ENCODE data around the gene HOXA4. TPM values are rescaled to one million over a fixed set of nuclear protein-coding genes. Genes with fewer than 3 reads are reported as not detected.

Gene HOXA4
- total RNA-seq, 1 experiment from 2014 or later = not detected

DNA sequence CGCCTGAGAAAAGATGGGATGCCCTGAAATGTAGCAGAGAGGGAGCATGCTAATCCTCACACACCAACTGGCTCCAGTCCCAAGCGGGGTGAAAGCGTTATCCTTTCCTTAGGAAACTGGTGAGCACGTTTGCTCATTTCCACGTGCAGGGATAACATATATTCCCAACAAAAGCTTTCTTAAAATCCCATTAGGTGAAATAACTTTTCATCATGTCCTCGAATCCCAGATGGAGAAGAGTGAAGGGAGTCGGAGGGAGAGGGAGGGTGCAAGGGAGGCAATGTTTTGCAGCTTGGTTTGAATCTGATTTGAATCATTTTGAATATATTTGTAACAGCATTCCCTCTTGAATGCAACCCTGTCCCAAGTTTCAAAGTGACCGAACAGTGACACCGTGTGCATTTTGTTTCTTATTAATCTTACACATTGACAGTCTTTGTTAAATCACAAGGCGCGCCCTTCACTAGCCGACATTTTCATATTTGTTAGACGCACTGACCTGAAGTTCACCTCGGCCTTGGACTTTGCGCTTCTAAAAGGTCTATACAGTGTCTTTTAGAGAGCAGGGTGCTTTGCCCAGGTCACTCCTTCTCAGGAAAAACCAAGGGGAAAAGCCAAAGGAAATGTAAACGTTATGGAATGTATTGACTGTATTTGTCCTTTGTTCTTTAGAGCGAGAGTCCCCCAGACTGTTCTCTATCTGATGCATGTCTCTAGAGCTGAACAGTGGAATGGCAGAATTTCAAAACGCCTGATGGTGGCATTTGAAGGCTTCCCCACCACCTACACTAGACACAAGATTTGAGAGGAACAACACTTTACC lies 3.1 kb upstream of the HOXA4 start:
- Histone ChIP-seq H3K4me1 (ENCODE audit: low read length) (no peaks in the 10 kb centered on the region), H3K9me3 (ENCODE audit: low read length) (no peaks in the 10 kb centered on the region), H3K27ac (ENCODE audit: low read length) (no peak overlapping the region), H3K4me2 (ENCODE audit: low read depth, low read length, poor library complexity, severe bottlenecking) (no peak overlapping the region), H4K20me1 (ENCODE audit: insufficient read depth, low read depth, low read length) (no peaks in the 10 kb centered on the region), H2AFZ (ENCODE audit: low read length) (no peak overlapping the region), H3K79me2 (ENCODE audit: low read length) (peaks cover 21% of the 10 kb centered on the region; the same call in 1 of the 2 replicates), H3K4me3 (ENCODE audit: low read length) (no peak overlapping the region), H3K9ac (ENCODE audit: low read length) (no peak overlapping the region), H3K9me2 (replicated peaks; ENCODE audit: insufficient read depth, low read length) (no peaks in the 10 kb centered on the region), H3K36me3 (ENCODE audit: insufficient read depth, low read length) (peaks cover 10% of the 10 kb centered on the region; the same call in 1 of the 2 replicates), H3K27me3 (ENCODE audit: low read length) (no peaks in the 10 kb centered on the region)
- no peak for DNase-seq

DNA sequence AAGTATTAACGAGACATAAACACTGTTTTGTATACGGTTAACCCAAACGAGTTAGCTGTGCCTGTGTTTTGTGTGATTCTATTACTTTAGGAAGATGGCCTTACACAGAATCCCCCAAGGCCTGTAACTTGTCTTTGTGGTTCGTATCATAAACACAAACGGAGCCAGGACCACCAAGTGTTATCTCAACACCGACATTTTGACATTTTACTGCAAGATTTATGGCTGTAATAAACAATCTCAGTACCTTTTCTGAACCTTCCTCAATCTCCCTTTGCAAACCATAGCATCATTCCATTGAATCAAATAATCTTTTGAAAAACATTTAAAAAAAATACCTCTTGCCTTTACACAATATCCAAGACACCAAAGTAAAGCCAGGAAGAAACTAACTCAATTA lies 2.4 kb upstream of the HOXA4 start:
- H3K9me2 ChIP-seq (replicated peaks; ENCODE audit: insufficient read depth, low read length) = no peaks in the 10 kb centered on the region
- H3K4me2 ChIP-seq (ENCODE audit: low read depth, low read length, poor library complexity, severe bottlenecking) = no peak overlapping the region
- H3K27ac ChIP-seq (ENCODE audit: low read length) = no peak overlapping the region
- no peaks in the 10 kb centered on the region for H3K27me3 ChIP-seq (ENCODE audit: low read length)
- no peaks in the 10 kb centered on the region for H4K20me1 ChIP-seq (ENCODE audit: insufficient read depth, low read depth, low read length)
- H3K9me3 ChIP-seq (ENCODE audit: low read length) = no peaks in the 10 kb centered on the region
- no peak overlapping the region for H3K4me3 ChIP-seq (ENCODE audit: low read length)
- no peak overlapping the region for H2AFZ ChIP-seq (ENCODE audit: low read length)
- H3K4me1 ChIP-seq (ENCODE audit: low read length) = peaks cover 3% of the 10 kb centered on the region
- no peak overlapping the region for H3K9ac ChIP-seq (ENCODE audit: low read length)
- H3K79me2 ChIP-seq (ENCODE audit: low read length) = peaks cover 21% of the 10 kb centered on the region; the same call in 1 of the 2 replicates
- peaks cover 4% of the 10 kb centered on the region; the same call in 1 of the 2 replicates for H3K36me3 ChIP-seq (ENCODE audit: insufficient read depth, low read length)
- DNase-seq = no peak

GRCh38 chr7:27132214-27132613 lies 1.7 kb upstream of the HOXA4 start:
- H2AFZ ChIP-seq (ENCODE audit: low read length) = no peak overlapping the region
- H3K79me2 ChIP-seq (ENCODE audit: low read length) = peaks cover 19% of the 10 kb centered on the region; the same call in 1 of the 2 replicates
- no peaks in the 10 kb centered on the region for H3K36me3 ChIP-seq (ENCODE audit: insufficient read depth, low read length)
- no peaks in the 10 kb centered on the region for H3K9me3 ChIP-seq (ENCODE audit: low read length)
- peaks cover 9% of the 10 kb centered on the region for H3K4me1 ChIP-seq (ENCODE audit: low read length)
- no peak overlapping the region for H3K4me2 ChIP-seq (ENCODE audit: low read depth, low read length, poor library complexity, severe bottlenecking)
- no peak overlapping the region for H3K27ac ChIP-seq (ENCODE audit: low read length)
- no peaks in the 10 kb centered on the region for H3K27me3 ChIP-seq (ENCODE audit: low read length)
- H3K4me3 ChIP-seq (ENCODE audit: low read length) = no peak overlapping the region
- no peaks in the 10 kb centered on the region for H4K20me1 ChIP-seq (ENCODE audit: insufficient read depth, low read depth, low read length)
- no peaks in the 10 kb centered on the region for H3K9me2 ChIP-seq (replicated peaks; ENCODE audit: insufficient read depth, low read length)
- no peak overlapping the region for H3K9ac ChIP-seq (ENCODE audit: low read length)
- no peak for DNase-seq

DNA sequence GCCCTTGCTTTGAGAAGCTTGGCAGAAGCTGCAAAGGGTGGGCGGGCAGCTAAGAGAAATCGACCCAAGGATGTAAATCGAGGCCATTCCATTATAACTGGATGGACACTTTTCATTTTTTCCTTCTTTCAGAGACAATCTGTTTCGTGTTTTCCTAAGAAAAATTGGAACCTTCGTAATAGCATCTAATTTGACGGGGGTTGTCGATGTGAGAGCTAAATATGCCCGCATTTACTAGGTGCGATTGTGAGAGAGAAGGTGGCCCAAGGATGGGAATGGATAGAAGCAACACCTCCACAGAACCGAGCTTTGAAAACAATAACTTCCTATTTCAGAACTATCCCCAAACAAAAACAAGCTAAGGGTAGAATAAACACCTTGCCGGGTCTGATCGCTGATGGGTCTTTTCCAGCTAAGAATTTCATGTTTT lies 848 bp upstream of the HOXA4 start:
- no peak overlapping the region for H3K27ac ChIP-seq (ENCODE audit: low read length)
- no peak overlapping the region for H3K9ac ChIP-seq (ENCODE audit: low read length)
- peaks cover 9% of the 10 kb centered on the region for H3K4me1 ChIP-seq (ENCODE audit: low read length)
- H4K20me1 ChIP-seq (ENCODE audit: insufficient read depth, low read depth, low read length) = no peaks in the 10 kb centered on the region
- no peak for DNase-seq
- H3K4me2 ChIP-seq (ENCODE audit: low read depth, low read length, poor library complexity, severe bottlenecking) = no peak overlapping the region
- no peaks in the 10 kb centered on the region for H3K27me3 ChIP-seq (ENCODE audit: low read length)
- H3K4me3 ChIP-seq (ENCODE audit: low read length) = no peak overlapping the region
- H2AFZ ChIP-seq (ENCODE audit: low read length) = no peak overlapping the region
- no peaks in the 10 kb centered on the region for H3K36me3 ChIP-seq (ENCODE audit: insufficient read depth, low read length)
- no peaks in the 10 kb centered on the region for H3K9me3 ChIP-seq (ENCODE audit: low read length)
- no peaks in the 10 kb centered on the region for H3K9me2 ChIP-seq (replicated peaks; ENCODE audit: insufficient read depth, low read length)
- peaks cover 19% of the 10 kb centered on the region; the same call in 1 of the 2 replicates for H3K79me2 ChIP-seq (ENCODE audit: low read length)

- H3K27me3 ChIP-seq (ENCODE audit: low read length) = no peaks in the 10 kb centered on the region
- peaks cover 9% of the 10 kb centered on the region for H3K4me1 ChIP-seq (ENCODE audit: low read length)
- no peak overlapping the region for H3K4me2 ChIP-seq (ENCODE audit: low read depth, low read length, poor library complexity, severe bottlenecking)
- peaks cover 18% of the 10 kb centered on the region; the same call in 1 of the 2 replicates for H3K79me2 ChIP-seq (ENCODE audit: low read length)
- H4K20me1 ChIP-seq (ENCODE audit: insufficient read depth, low read depth, low read length) = no peaks in the 10 kb centered on the region
- no peak overlapping the region for H3K27ac ChIP-seq (ENCODE audit: low read length)
- DNase-seq = no peak
- no peak overlapping the region for H3K4me3 ChIP-seq (ENCODE audit: low read length)
- H3K9me2 ChIP-seq (replicated peaks; ENCODE audit: insufficient read depth, low read length) = no peaks in the 10 kb centered on the region
- no peaks in the 10 kb centered on the region for H3K36me3 ChIP-seq (ENCODE audit: insufficient read depth, low read length)
- H2AFZ ChIP-seq (ENCODE audit: low read length) = no peak overlapping the region
- no peak overlapping the region for H3K9ac ChIP-seq (ENCODE audit: low read length)
- no peaks in the 10 kb centered on the region for H3K9me3 ChIP-seq (ENCODE audit: low read length)
Measured at GRCh38 chr7:27129729-27130539, 623 bp downstream of the HOXA4 start.

DNA sequence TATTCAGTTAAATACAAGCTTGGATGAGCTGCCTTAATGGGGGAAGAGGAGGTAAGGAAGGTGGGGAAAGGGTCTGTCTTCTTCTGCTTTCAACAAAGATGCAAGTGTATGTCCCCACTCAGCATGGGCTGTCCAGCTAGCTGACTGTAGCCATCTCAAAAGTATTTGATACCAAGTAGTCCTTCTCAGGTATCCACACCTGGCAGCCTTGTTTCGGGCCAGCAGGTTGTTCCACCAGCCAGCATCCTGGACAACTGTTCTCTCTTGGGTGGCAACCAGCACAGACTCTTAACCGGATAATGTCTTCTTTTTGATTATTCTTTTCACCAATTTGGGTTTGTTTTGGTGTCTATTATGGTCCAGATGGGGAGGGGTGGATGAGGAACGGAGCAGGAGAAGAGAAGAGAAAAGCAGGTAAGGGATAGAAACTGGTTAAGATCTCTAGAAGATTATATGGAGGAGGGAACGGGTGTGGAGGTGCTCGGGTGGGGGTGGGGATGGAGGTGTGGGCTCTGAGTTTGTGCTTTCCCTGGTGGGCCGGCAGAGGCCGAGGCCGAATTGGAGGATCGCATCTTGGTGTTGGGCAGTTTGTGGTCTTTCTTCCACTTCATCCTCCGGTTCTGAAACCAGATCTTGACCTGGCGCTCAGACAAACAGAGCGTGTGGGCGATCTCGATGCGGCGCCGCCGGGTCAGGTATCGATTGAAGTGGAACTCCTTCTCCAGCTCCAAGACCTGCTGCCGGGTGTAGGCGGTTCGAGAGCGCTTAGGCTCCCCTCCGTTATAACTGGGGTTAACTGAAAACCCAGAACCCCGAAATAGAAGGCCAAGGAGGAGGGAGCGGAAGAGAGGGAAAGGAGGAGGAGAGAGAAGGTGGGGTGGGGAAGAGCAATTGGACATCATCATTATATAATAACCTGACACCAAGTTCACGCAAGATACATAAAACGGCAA lies 1.5 kb downstream of the HOXA4 start:
- H3K27ac ChIP-seq (ENCODE audit: low read length) = no peak overlapping the region
- DNase-seq = no peak
- no peaks in the 10 kb centered on the region for H3K27me3 ChIP-seq (ENCODE audit: low read length)
- H4K20me1 ChIP-seq (ENCODE audit: insufficient read depth, low read depth, low read length) = no peaks in the 10 kb centered on the region
- H3K9me3 ChIP-seq (ENCODE audit: low read length) = no peaks in the 10 kb centered on the region
- no peaks in the 10 kb centered on the region for H3K36me3 ChIP-seq (ENCODE audit: insufficient read depth, low read length)
- no peaks in the 10 kb centered on the region for H3K9me2 ChIP-seq (replicated peaks; ENCODE audit: insufficient read depth, low read length)
- H3K4me3 ChIP-seq (ENCODE audit: low read length) = no peak overlapping the region
- no peak overlapping the region for H3K4me2 ChIP-seq (ENCODE audit: low read depth, low read length, poor library complexity, severe bottlenecking)
- peaks cover 9% of the 10 kb centered on the region for H3K4me1 ChIP-seq (ENCODE audit: low read length)
- peaks cover 9% of the 10 kb centered on the region; the same call in 1 of the 2 replicates for H3K79me2 ChIP-seq (ENCODE audit: low read length)
- H3K9ac ChIP-seq (ENCODE audit: low read length) = no peak overlapping the region
- no peak overlapping the region for H2AFZ ChIP-seq (ENCODE audit: low read length)

- Histone ChIP-seq H3K36me3 (ENCODE audit: insufficient read depth, low read length) (no peaks in the 10 kb centered on the region), H4K20me1 (ENCODE audit: insufficient read depth, low read depth, low read length) (no peaks in the 10 kb centered on the region), H2AFZ (ENCODE audit: low read length) (no peak overlapping the region), H3K4me2 (ENCODE audit: low read depth, low read length, poor library complexity, severe bottlenecking) (no peak overlapping the region), H3K9me2 (replicated peaks; ENCODE audit: insufficient read depth, low read length) (no peaks in the 10 kb centered on the region), H3K4me3 (ENCODE audit: low read length) (no peak overlapping the region), H3K9me3 (ENCODE audit: low read length) (no peaks in the 10 kb centered on the region), H3K9ac (ENCODE audit: low read length) (no peak overlapping the region), H3K27me3 (ENCODE audit: low read length) (no peaks in the 10 kb centered on the region), H3K79me2 (ENCODE audit: low read length) (no peaks in the 10 kb centered on the region), H3K4me1 (ENCODE audit: low read length) (peaks cover 9% of the 10 kb centered on the region), H3K27ac (ENCODE audit: low read length) (no peak overlapping the region)
- DNase-seq = no peak
Measured at GRCh38 chr7:27128034-27128433, 2.5 kb downstream of the HOXA4 start.

All from Karpas-422 (cell line).